GM23338 (cell line): Measurements from ENCODE around the gene CD82. TPM values are rescaled to one million over a fixed set of nuclear protein-coding genes. Genes with fewer than 3 reads are reported as not detected.

Experiments used
- ATAC-seq: fragments of 200-7000 bp; cut with Tn5 transposase; 3 replicates; pipeline ENCODE4 v1.9.1; 2020
- DNase-seq: peaks from one replicate; pipeline ENCODE4 v3.0.0-alpha.2; 2015; ENCODE audit warnings: low spot score
- H2AFZ ChIP-seq: fragments of 200-600 bp; sonication (generic); 2 replicates; pipeline ENCODE4 v1.8.0; 2016; ENCODE audit warnings: antibody characterized with exemption, mild to moderate bottlenecking, moderate library complexity
- H3F3A ChIP-seq: fragments of 200-600 bp; sonication (generic); replicated peaks from 2 replicates; pipeline ENCODE4 v1.8.0; 2017; ENCODE audit warnings: antibody characterized with exemption, mixed run types, low read depth
- H3K27ac ChIP-seq: fragments of 200-600 bp; sonication (generic); 2 replicates; pipeline ENCODE4 v1.6.1; 2016; ENCODE audit warnings: low read depth
- H3K27me3 ChIP-seq: fragments of 200-600 bp; sonication (generic); 2 replicates; pipeline ENCODE4 v1.8.0; 2016; ENCODE audit warnings: mild to moderate bottlenecking, mixed run types, moderate library complexity; ENCODE audit not compliant: insufficient read depth
- H3K36me3 ChIP-seq: fragments of 200-600 bp; sonication (generic); 2 replicates; pipeline ENCODE4 v1.8.0; 2016; ENCODE audit warnings: mild to moderate bottlenecking; ENCODE audit not compliant: insufficient read depth
- H3K4me1 ChIP-seq: fragments of 200-600 bp; sonication (generic); 2 replicates; pipeline ENCODE4 v1.8.0; 2016; ENCODE audit warnings: mild to moderate bottlenecking, moderate library complexity; ENCODE audit not compliant: insufficient read depth
- H3K4me2 ChIP-seq: fragments of 200-600 bp; sonication (generic); 2 replicates; pipeline ENCODE4 v1.7.1; 2017; ENCODE audit warnings: mixed run types
- H3K4me3 ChIP-seq: fragments of 200-600 bp; sonication (generic); 2 replicates; pipeline ENCODE4 v1.6.1; 2016; ENCODE audit warnings: mixed run types
- H3K79me2 ChIP-seq: fragments of 200-600 bp; sonication (generic); replicated peaks from 2 replicates; pipeline ENCODE4 v1.8.0; 2017; ENCODE audit warnings: mild to moderate bottlenecking; ENCODE audit not compliant: insufficient read depth
- H3K9me2 ChIP-seq: fragments of 200-600 bp; sonication (generic); 2 replicates; pipeline ENCODE4 v1.8.0; 2017; ENCODE audit not compliant: insufficient read depth
- H4K20me1 ChIP-seq: fragments of 200-600 bp; sonication (generic); replicated peaks from 2 replicates; pipeline ENCODE4 v1.8.0; 2017; ENCODE audit warnings: mild to moderate bottlenecking; ENCODE audit not compliant: insufficient read depth
- H3K27ac Mint-ChIP-seq: 2 replicates; pipeline ENCODE4 v1.8.0; 2020; ENCODE audit warnings: inconsistent platforms, mild to moderate bottlenecking, moderate library complexity, mixed read lengths
- H3K27me3 Mint-ChIP-seq: 3 replicates; pipeline ENCODE4 v1.8.0; 2022; ENCODE audit warnings: low read depth, mild to moderate bottlenecking, moderate library complexity, mixed read lengths, inconsistent platforms; ENCODE audit not compliant: insufficient read depth, poor library complexity
- H3K36me3 Mint-ChIP-seq: 3 replicates; pipeline ENCODE4 v1.8.0; 2021; ENCODE audit warnings: low read depth, mild to moderate bottlenecking, inconsistent platforms, moderate library complexity, mixed read lengths
- H3K4me1 Mint-ChIP-seq: 3 replicates; pipeline ENCODE4 v1.8.0; 2020; ENCODE audit warnings: mild to moderate bottlenecking, inconsistent platforms, mixed read lengths
- H3K4me3 Mint-ChIP-seq: 3 replicates; pipeline ENCODE4 v1.8.0; 2021; ENCODE audit warnings: moderate library complexity, mild to moderate bottlenecking, inconsistent platforms, mixed read lengths
- H3K9me3 Mint-ChIP-seq: 3 replicates; pipeline ENCODE4 v1.8.0; 2020; ENCODE audit warnings: moderate library complexity, mild to moderate bottlenecking, inconsistent platforms, mixed read lengths
- JUNB ChIP-seq: IDR thresholded peaks from one replicate; pipeline ENCODE4 v1.6.1; 2016; ENCODE audit warnings: antibody characterized with exemption; ENCODE audit not compliant: unreplicated experiment
- NANOG ChIP-seq: IDR thresholded peaks from 2 replicates; pipeline ENCODE4 v1.6.1; 2016; ENCODE audit warnings: antibody characterized with exemption, borderline replicate concordance
- polyA plus RNA-seq: library from polyadenylated mRNA; unstranded; fragments of >200 nt; fragmentation: Nextera tagmentation; extraction: Ambion mirVana; gene quantifications from 2 replicates; pipeline ENCODE4 v1.2.1, GENCODE V29; 2016
- total RNA-seq: library from RNA; depleted of rRNA; stranded (reverse); fragments of >200 nt; shearing (Covaris generic); gene quantifications from 2 replicates; pipeline ENCODE4 v1.2.3, GENCODE V29; 2014
- TF ChIP-seq, protein P1 (sequence below): fragments of 250-450 bp; sonication (Bioruptor Pico); IDR thresholded peaks from 2 replicates; pipeline ENCODE4 v1.5.0; 2020; ENCODE audit warnings: mild to moderate bottlenecking, moderate library complexity
- TF ChIP-seq, protein P2 (sequence below), 2 experiments: fragments of 200-600 bp in 1 of 2; sonication (generic) in 1 of 2; conservative IDR thresholded peaks; 2 replicates each; pipeline versions ENCODE4 v1.5.1 to v1.6.1; 2016 to 2017; ENCODE audit warnings: antibody characterized with exemption in 2 of 2, low read depth in 2 of 2, mild to moderate bottlenecking in 2 of 2, moderate library complexity in 1 of 2

CD82 gene
- total and polyA plus RNA-seq, 2 experiments from 2014 or later = 4.4 to 4.9 TPM

DNA sequence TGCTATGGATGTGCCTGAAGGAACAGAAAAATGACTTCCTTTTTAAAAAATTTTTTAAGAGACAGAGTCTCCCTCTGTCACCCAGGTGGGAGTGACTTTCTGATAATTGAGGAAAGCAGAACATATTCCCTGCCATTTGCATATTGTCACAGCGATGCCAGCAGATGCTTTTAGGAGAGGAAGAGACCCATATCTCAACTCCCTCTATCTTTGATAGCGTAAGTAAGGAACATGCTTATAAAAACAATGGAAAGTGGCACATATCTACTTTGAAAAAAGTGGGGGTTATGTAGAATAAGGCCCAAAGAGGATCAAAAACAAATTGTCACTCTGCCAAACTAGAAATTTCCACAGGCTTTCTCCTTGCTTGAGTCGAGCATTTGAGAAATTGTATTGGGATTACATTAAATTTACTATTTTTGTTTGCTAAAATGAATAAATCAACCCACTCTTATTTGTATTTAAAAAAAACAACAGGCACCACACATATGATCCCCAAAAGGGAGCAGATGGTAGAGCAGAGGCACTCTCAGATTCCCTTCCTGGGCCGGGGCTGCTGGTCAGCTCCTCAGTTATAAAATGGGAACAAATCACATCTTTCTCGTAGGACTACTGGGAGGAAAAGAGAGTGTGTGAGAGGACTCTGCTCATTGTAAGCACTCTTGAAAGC lies 92.5 kb downstream of the CD82 start (continued):
- TF ChIP-seq, protein P1, sequence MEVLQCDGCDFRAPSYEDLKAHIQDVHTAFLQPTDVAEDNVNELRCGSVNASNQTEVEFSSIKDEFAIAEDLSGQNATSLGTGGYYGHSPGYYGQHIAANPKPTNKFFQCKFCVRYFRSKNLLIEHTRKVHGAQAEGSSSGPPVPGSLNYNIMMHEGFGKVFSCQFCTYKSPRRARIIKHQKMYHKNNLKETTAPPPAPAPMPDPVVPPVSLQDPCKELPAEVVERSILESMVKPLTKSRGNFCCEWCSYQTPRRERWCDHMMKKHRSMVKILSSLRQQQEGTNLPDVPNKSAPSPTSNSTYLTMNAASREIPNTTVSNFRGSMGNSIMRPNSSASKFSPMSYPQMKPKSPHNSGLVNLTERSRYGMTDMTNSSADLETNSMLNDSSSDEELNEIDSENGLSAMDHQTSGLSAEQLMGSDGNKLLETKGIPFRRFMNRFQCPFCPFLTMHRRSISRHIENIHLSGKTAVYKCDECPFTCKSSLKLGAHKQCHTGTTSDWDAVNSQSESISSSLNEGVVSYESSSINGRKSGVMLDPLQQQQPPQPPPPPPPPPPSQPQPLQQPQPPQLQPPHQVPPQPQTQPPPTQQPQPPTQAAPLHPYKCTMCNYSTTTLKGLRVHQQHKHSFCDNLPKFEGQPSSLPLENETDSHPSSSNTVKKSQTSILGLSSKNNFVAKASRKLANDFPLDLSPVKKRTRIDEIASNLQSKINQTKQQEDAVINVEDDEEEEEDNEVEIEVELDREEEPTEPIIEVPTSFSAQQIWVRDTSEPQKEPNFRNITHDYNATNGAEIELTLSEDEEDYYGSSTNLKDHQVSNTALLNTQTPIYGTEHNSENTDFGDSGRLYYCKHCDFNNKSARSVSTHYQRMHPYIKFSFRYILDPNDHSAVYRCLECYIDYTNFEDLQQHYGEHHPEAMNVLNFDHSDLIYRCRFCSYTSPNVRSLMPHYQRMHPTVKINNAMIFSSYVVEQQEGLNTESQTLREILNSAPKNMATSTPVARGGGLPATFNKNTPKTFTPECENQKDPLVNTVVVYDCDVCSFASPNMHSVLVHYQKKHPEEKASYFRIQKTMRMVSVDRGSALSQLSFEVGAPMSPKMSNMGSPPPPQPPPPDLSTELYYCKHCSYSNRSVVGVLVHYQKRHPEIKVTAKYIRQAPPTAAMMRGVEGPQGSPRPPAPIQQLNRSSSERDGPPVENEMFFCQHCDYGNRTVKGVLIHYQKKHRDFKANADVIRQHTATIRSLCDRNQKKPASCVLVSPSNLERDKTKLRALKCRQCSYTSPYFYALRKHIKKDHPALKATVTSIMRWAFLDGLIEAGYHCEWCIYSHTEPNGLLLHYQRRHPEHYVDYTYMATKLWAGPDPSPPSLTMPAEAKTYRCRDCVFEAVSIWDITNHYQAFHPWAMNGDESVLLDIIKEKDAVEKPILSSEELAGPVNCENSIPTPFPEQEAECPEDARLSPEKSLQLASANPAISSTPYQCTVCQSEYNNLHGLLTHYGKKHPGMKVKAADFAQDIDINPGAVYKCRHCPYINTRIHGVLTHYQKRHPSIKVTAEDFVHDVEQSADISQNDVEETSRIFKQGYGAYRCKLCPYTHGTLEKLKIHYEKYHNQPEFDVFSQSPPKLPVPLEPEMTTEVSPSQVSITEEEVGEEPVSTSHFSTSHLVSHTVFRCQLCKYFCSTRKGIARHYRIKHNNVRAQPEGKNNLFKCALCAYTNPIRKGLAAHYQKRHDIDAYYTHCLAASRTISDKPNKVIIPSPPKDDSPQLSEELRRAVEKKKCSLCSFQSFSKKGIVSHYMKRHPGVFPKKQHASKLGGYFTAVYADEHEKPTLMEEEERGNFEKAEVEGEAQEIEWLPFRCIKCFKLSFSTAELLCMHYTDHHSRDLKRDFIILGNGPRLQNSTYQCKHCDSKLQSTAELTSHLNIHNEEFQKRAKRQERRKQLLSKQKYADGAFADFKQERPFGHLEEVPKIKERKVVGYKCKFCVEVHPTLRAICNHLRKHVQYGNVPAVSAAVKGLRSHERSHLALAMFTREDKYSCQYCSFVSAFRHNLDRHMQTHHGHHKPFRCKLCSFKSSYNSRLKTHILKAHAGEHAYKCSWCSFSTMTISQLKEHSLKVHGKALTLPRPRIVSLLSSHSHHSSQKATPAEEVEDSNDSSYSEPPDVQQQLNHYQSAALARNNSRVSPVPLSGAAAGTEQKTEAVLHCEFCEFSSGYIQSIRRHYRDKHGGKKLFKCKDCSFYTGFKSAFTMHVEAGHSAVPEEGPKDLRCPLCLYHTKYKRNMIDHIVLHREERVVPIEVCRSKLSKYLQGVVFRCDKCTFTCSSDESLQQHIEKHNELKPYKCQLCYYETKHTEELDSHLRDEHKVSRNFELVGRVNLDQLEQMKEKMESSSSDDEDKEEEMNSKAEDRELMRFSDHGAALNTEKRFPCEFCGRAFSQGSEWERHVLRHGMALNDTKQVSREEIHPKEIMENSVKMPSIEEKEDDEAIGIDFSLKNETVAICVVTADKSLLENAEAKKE (CRISPR knock-in tag) = no peak
- TF ChIP-seq JUNB = no peak

DNA sequence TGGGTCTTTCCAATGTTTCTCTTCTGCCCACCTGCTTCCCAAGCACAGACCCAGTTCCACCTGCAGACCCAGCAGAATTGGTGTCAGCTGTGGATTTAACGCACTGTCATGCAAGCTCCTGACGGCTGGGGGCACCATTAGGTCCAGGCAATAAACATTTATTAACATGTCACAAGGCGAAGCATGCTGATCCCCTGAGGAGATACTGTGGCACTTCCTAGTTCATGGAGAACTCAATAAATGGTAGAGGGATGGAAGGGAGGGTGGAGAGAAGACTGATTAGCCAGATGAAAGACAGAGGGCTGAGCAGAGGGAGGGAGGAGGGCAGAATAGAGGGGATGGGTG lies 93.0 kb downstream of the CD82 start:
- no peak for TF ChIP-seq NANOG
- TF ChIP-seq, protein P2, sequence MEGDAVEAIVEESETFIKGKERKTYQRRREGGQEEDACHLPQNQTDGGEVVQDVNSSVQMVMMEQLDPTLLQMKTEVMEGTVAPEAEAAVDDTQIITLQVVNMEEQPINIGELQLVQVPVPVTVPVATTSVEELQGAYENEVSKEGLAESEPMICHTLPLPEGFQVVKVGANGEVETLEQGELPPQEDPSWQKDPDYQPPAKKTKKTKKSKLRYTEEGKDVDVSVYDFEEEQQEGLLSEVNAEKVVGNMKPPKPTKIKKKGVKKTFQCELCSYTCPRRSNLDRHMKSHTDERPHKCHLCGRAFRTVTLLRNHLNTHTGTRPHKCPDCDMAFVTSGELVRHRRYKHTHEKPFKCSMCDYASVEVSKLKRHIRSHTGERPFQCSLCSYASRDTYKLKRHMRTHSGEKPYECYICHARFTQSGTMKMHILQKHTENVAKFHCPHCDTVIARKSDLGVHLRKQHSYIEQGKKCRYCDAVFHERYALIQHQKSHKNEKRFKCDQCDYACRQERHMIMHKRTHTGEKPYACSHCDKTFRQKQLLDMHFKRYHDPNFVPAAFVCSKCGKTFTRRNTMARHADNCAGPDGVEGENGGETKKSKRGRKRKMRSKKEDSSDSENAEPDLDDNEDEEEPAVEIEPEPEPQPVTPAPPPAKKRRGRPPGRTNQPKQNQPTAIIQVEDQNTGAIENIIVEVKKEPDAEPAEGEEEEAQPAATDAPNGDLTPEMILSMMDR (conservative IDR thresholded peaks at IDR 0.05; ENCODE audit: low read depth in 2 of 2) = peak; percentile 53 to 67
- no peaks in the 10 kb centered on the region for H3K79me2 ChIP-seq
- H3K9me2 ChIP-seq = peaks cover 3% of the 10 kb centered on the region; the same call in 1 of the 2 replicates
- H3K4me3 ChIP-seq = no peak overlapping the region
- H2AFZ ChIP-seq = no peak overlapping the region
- H3K36me3 ChIP-seq = no peaks in the 10 kb centered on the region
- Mint-ChIP-seq H3K27ac (no peak overlapping the region), H3K36me3 (peaks cover 11% of the 10 kb centered on the region; the same call in 2 of the 3 replicates), H3K4me3 (no peak overlapping the region), H3K4me1 (peaks cover 9% of the 10 kb centered on the region), H3K9me3 (peaks cover 31% of the 10 kb centered on the region), H3K27me3 (peaks cover 8% of the 10 kb centered on the region)
- ATAC-seq (peak; percentile 72), DNase-seq (peak; percentile 48)
- H4K20me1 ChIP-seq = no peaks in the 10 kb centered on the region
- H3K27me3 ChIP-seq = no peaks in the 10 kb centered on the region
- no peaks in the 10 kb centered on the region for H3F3A ChIP-seq
- no peaks in the 10 kb centered on the region for H3K4me1 ChIP-seq
- no peak overlapping the region for H3K27ac ChIP-seq
- no peak overlapping the region for H3K4me2 ChIP-seq
